Heart left ventricle (tissue), 13 donors: ENCODE results near the gene CWC22.

Experiments
- POLR2A ChIP-seq, 2 donors: fragments of 450-650 bp; IDR thresholded peaks; one replicate each; pipeline ENCODE4 v1.6.1; 2017; ENCODE audit warnings: antibody characterized with exemption in 2 of 2, mild to moderate bottlenecking in 2 of 2, moderate library complexity in 2 of 2
- TF ChIP-seq, protein P1 (sequence below), 12 donors: fragments of 200-600 bp; sonication (generic) in 4 of 12; IDR thresholded peaks; one replicate each; pipeline versions ENCODE4 v1.5.0 to v1.8.0; 2018 to 2022; ENCODE audit warnings: antibody characterized with exemption in 12 of 12, mild to moderate bottlenecking in 5 of 12
- donor health status: ischemic (EF 13 %, LVEDD 7.1; RV severe dilation, severe dysfunction).
- donor health status: DM: no; HTN: yes; CAD: no.
- donor health status: DM: no; HTN: no; CAD: no.
- donor health status: ischemic (EF 25% LVEDD 6.9; RV normal size, moderate dysfunction).
- donor health status: ischemic (EF 25% LVEDD 5.7; RV mildly dilated, moderate dysfunction).
- donor health status: ischemic (EF 35%, LVEDD 5.7; RV mildly dilated, moderate dysfunction).
- donor health status: nonischemic (EF 11% LVEDD 7.7; RV severe dilation, severe dysfunction).
- donor health status: DM: yes; HTN: yes; CAD: no.
- donor health status: PGD.
- donor health status: ischemic (EF 29% LVEDD 5.4; RV normal size, mild dysfunction).
- donor health status: nonischemic (EF 23%, LVEDD 6.1; RV moderate dilation, normal function).

- TF ChIP-seq, protein P1, sequence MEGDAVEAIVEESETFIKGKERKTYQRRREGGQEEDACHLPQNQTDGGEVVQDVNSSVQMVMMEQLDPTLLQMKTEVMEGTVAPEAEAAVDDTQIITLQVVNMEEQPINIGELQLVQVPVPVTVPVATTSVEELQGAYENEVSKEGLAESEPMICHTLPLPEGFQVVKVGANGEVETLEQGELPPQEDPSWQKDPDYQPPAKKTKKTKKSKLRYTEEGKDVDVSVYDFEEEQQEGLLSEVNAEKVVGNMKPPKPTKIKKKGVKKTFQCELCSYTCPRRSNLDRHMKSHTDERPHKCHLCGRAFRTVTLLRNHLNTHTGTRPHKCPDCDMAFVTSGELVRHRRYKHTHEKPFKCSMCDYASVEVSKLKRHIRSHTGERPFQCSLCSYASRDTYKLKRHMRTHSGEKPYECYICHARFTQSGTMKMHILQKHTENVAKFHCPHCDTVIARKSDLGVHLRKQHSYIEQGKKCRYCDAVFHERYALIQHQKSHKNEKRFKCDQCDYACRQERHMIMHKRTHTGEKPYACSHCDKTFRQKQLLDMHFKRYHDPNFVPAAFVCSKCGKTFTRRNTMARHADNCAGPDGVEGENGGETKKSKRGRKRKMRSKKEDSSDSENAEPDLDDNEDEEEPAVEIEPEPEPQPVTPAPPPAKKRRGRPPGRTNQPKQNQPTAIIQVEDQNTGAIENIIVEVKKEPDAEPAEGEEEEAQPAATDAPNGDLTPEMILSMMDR (IDR thresholded peaks at IDR 0.05): no peak
- no peak for TF ChIP-seq POLR2A (IDR thresholded peaks at IDR 0.05)
Measured at GRCh38 chr2:180003559-180003958, 3.5 kb downstream of the CWC22 start.
